Activated T-helper 9 cell treated with anti-CD3 and anti-CD28 coated beads, Interleukin-2, amount 50 U/mL, for 16 hours (primary cell): ENCODE data around the gene SS18L1.
"Not testable (repeated sequence)": the region's sequence is repeated elsewhere in the genome, so short reads cannot be mapped to it uniquely, and the experiment has no call there.

Experiments used
- DNase-seq: peaks from one replicate; pipeline ENCODE4 v3.0.0-alpha.2; 2020; ENCODE audit warnings: low read depth

The SS18L1 gene, protein sequence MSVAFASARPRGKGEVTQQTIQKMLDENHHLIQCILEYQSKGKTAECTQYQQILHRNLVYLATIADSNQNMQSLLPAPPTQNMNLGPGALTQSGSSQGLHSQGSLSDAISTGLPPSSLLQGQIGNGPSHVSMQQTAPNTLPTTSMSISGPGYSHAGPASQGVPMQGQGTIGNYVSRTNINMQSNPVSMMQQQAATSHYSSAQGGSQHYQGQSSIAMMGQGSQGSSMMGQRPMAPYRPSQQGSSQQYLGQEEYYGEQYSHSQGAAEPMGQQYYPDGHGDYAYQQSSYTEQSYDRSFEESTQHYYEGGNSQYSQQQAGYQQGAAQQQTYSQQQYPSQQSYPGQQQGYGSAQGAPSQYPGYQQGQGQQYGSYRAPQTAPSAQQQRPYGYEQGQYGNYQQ

DNA sequence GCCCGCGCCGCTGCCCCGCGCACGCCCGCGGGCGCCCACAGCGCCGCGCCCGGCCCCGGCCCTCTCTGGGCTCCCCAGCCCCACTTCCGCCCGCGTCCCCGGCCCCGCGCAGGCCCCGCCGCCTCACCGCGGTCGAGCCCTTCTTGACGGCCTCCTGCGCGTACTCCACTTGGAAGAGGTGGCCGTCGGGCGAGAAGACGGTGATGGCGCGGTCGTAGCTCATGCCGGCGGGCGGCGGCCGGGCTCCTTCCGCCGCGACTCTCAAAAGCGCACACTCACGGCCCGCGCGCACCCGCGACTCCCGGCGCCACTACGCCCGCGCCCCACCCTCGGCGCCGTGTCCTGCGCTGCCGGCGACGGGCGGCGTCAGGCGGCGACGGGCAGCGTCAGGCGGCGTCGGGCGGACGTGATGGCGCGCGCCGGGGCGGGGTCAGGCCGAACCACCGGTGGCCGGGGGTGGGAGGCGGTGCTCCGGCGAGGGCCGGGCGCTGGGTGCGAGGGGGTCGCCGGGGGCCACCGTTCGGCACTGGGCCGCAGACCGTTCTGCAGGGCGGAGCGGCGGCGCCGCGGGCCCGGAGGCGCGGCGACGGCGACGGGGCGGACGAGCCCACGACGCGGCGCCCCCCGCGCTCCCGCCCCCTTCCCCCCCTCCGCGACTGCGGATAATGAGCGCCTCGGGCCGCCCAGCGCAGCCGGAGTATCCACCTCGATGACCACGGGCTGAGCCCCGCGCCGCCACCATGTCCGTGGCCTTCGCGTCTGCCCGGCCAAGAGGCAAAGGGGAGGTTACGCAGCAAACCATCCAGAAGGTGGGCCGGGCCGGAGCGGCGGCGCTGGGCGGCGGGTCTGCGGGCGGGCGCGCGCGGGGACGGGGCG lies at the start of gene SS18L1, which contains the start of gene PSMA7:
Gene SS18L1, plus strand, starts transcription at position 689 of the 876 bp plus-strand sequence. Its CDS starts 52 bp downstream, at position 741.
Gene PSMA7, minus strand, starts transcription at position 314 of the 876 bp plus-strand sequence. Its CDS starts 91 bp downstream, at position 223.
- DNase-seq: peak; percentile 81

DNA sequence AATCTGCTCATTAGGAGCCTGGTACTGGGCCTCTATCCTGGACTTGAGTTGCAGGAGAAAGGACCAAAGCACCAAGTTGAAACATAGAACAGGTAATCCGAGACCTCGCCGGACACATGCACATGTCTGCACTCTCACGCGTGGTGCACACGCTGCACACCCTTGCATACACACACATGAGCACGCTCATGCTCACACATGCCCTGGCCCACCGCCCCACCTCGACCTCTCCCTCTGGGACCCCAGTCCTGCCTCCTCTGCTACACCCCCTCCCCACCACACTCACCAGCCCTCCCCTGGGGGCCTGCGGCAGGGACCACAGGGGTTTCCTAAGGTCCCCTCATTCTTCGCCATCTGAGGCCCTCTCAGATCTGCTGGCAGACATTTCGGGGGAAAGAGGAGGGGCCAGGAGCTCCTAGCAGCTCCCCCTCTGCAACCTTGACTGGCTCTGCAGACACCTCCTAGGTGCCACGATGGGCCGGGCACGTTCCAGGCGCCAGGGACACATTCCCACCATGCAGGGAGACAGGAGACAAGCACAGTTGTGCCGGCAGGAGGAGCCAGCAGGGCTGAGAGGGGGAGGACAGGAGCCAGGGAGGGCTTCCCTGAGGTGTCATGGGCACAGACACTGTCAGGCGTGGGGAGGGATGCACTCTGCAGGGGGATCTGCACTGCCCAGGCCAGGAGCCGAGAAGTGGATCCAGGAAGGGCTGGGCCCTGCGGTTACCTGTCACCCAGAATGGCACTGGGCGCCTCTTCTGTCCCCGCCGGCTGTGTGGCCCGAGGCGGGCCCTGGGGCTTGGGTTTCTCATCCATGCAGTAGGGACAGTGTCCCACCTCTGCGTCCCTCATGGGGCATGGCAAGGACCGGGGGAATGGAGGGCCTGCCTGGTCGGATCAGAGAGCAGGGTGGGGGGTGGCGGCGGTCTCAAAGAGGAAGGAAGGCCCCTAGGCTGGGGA lies 46.9 kb upstream of the SS18L1 start:
- no peak for DNase-seq

DNA sequence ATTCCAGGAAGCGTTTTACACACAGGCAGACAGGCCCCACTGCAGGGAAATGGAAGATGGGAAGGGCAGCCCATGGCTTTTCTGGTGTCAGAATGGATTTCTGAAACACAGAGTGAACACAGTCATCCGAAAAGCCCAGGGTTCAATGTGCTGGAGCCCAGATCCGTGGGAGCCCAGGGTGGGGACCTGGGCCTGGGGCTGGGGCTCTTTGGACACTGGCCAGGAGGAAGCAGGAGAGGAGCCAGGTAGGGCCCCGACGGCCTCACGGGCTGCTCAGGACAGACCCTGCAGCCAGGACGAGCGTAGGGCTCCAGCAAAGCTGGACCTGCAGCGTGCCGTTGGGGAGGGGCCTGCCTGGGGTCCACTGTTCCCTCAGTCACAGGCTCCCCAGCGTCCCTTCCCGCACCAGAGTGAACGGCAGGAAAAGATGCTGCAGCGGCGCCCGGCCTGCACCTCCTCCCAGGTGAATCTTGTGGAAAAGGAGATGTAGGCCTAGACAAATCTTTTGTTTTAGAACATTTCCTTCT lies 45.6 kb upstream of the SS18L1 start:
- no peak for DNase-seq

DNA sequence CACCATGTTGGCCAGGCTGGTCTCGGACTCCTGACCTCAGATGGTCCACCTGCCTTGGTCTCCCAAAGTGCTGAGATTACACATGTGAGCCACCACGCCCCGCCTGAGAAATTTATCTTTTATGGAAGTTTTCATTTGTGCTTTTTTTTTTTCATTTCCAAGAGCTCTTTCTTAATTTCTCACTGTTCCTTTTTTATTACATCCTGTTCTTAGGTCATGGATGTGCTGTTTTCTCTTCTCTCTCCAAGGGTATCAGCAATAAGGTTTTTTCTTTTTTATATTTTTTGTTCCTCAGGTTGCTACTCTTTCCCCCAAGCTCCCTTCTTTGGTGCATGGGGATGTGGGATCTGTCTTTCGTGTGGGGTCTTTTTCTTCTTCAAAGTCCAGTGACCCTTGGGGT lies 42.5 kb upstream of the SS18L1 start:
- DNase-seq: no peak

DNA sequence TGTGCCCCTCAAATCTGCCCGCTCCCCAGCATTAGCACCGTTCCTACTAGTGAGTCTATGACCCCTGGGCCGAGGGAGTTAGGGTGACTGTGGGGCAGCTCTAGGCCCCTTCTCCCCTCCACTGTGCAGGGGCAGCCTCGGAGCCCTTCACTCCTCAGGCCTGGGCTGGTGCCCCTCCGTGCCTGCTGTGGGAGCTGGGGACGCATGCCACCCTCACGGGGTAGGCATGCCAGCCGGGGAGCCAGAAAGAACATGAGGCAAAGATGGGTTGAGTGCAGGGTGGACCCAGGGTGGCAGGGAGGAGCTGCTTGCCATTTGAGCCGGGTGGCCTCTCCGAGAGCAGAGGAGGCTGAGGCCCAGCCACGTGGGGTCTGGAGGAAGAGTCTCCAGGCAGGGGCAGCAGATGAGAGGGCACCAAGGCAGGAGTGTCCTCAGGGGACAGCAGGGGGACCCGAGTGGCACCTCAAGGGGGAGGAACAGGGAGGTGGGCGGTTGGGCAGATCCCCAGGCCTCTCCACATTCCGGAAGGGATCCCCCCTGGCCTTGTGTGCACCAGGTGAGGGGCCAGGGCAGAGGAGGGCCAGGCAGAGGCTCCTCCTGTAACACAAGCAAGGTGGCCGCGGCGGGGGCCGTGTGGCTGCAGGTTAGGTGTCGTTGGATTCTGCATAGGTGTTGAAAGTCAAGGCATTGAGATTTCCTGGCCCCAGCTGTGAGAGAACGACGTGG lies 39.9 kb upstream of the SS18L1 start:
- DNase-seq: no peak

DNA sequence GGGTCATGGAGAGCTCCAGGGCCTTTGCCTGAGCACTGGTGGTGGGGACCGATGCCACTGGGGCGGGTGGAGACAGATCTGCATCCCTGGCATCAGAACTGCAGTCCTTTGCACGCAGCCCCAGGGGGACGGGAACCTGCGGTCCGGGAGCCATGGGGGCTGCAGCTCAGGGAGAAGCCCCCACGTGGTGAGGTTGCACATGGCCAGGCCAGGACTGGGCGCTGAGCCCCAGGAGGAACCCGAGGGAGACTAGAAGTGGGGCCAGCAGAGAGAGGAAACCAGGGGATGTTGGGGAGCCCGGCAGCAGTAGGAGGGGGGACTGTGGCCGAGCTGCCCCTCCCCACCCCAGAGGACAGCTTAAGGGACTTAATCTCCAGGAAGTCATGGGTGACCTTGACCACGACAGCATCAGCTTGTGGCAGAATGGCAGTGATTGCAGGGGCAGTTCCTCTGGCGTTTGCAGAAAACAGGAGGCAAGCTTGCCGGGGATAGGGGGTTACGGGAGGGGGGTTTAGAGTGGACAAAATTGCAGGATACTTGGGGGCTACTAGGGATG lies 39.3 kb upstream of the SS18L1 start:
- DNase-seq: no peak

DNA sequence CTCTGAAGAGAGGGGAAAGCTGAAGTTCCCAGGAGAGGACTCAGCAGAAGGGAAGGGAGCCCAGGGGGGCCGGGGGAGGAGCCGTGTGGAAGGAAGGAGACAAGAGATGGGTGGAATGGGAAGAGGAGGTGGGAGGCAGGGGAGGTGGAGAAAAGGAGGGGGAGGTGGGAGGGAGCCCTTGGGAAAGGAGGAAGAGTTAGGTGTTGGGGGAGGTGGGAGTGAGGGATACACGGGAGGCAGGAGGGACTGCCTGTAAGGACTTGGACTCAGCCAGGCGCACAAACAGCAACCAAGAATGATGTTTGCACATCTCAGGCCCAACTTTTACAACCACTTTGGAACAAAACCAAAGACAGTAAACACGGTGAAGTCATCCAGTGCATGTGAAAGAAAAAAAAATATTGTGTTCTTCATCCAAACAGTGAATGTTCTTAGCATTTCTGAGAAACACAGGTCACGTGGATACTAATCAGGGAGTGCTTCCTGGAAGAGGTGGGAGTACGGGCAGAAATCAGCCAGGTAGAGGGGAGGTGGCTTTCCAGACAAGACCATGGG lies 38.7 kb upstream of the SS18L1 start:
- DNase-seq: no peak

DNA sequence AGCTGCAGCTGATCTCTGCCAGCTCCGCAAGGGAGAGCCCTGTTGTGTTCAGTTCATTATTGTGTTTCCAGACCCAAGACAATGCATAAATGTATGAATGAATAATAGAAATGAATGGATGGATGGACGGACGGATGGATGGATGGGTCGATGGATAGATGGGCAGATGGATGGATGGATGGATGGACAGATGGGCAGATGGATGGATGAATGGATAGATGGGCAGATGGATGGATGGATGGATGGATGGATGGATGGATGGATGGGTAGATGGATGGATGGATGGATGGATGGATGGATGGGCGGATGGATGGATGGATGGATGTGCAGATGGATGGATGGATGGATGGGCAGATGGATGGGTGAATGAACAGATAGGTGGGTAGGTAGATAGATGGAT lies 38.0 kb upstream of the SS18L1 start:
- DNase-seq: no peak

DNA sequence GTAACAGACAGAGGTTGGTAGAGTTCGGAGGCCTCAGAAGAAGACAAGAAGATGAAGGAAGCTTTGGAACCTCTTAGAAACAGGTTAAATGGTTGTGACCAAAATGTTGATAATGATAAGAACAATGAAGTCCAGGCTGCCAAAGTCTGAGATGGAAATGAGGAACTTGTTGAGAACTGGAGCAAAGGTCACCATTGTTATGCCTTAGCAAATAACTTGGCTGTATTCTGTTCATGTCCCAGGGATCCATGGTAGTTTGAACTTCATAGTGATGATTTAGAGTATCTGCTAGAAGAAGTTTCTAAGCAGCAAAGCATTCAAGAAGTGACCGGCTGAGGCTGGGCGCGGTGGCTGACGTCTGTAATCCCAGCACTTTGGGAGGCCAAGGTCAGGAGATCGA lies 32.4 kb upstream of the SS18L1 start:
- no peak for DNase-seq

DNA sequence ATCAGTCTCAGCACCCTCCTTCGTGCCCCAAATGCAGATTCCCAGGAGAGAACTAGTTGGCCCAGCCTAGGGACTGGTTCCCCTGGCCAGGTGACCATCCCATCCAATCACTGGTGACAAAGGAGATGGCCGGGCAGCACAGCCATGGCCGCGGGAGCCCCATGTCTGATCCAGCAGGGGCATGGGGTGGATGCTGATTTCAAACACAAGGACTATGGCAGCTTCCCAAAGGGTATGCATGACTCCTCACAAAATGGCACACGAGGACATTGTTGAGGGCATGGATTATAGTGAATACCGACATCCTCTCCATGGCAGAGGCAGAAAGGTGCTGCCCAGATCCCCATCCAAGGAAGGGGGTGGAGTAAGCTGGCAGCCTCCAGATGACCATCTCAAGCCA lies 31.2 kb upstream of the SS18L1 start:
- DNase-seq: no peak

DNA sequence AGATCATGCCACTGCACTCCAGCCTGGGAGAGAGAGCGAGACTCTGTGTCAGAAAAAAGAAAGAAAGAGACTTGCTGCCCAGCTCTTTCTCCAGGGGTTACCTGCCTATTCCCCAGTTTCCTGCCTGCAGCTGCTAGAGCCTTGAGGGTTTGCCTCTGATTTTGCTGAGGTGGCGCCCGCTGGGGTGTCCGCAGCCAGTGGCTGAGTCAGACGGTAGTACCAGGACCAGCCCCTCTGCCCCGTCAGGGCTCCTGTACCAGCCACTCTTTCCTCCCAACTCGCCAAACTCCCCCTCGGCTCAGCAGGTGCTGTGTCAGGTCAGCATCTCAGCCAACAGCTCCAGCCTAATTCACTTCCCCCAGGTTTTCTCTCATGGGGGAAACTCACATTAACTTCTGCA lies 28.7 kb upstream of the SS18L1 start:
- no peak for DNase-seq

DNA sequence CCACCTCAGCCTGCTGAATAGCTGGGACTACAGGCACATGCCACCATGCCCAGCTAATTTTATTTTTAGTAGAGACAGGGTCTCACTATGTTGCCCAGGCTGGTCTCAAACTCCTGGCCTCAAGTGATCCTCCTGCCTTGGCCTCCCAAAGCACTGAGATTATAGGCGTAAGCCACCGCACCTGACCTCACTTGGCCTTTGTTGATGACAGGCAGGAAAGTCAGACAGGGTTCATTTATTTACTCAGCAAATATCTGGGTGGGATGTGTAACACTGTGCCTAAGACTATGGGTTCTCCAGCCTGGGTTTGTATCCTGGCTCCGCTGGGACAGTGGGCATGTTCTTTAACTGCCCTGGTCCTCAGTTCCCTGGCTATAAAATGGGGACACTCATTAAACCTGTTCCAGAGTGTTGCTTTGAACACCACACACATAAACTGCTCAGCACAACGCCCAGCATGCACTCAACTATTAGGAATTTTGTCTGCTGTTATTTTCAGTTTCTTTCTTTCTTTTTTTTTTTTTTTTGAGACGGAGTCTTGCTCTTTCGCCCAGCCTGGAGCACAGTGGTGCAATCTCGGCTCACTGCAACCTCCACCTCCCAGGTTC lies 27.7 kb upstream of the SS18L1 start:
- not testable (repeated sequence) for DNase-seq

DNA sequence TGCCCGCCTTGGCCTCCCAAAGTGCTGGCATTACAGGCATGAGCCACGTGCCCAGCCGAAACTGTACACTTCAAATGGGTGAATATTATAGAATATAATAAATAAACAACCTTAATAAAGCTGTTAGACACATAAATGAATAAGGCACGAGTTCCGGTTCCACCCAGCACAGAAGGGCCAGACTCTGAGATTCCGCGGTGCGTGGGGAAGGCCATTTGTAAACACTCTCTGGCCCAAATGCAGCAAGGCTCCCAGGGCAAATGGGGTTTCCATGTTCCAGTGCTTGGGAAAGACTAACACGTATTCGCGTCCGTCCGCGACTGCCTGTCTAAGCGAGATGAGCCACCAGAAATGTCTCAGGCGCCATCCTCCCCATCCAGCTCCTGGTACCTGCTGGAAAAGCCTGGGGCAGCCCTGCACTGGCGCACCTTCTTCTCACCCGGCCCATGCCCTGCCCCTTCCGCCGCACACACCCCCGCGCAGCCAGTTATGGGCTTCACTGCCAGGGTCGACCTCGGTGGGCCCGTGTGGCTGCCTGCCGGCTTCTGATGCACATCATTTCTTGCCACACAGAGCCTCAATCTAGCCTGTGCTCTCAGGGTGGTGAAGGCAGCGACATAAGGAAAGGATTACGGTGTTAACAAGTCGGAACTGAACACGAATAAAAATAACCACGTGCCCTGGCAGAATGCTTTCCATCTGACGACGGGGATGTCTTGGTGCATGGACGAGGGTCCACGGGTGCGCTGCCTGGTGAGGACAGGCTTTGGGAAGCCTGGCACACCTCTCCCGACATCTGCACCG lies 26.8 kb upstream of the SS18L1 start:
- DNase-seq: no peak

DNA sequence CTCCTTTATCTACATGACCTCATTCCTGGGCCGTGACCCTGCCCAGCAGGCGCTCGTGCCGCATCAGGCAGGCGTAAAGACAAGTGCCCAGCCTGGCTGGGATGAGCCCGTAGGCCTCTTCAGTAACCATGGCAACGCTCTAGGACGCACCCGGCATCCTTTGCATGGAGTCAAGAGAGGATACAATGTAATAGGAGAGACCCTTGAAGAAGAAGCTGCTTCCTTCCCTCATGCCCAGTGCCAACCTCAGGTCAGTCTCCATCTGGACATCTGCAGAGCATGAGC lies 26.3 kb upstream of the SS18L1 start:
- no peak for DNase-seq

DNA sequence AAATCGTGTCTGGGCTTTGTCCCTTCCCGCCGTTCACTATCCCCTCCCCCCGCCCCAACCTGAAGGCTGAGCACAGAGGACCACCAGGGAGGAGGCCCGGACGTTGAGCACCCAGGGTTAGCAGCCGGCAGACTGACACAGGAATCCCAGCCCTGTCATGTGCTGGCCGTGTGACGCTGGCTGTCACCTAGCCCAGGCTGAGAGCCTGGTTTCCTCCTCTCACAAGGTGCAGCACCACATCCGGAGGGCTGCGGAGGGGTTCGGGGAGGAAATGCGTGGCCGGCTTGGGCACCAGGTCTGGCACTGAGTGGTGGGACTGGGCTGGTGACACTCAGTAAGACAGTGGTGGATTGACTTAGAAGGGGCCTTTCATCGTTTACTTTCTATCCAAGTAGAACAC lies 25.9 kb upstream of the SS18L1 start:
- peak; percentile 42 for DNase-seq

DNA sequence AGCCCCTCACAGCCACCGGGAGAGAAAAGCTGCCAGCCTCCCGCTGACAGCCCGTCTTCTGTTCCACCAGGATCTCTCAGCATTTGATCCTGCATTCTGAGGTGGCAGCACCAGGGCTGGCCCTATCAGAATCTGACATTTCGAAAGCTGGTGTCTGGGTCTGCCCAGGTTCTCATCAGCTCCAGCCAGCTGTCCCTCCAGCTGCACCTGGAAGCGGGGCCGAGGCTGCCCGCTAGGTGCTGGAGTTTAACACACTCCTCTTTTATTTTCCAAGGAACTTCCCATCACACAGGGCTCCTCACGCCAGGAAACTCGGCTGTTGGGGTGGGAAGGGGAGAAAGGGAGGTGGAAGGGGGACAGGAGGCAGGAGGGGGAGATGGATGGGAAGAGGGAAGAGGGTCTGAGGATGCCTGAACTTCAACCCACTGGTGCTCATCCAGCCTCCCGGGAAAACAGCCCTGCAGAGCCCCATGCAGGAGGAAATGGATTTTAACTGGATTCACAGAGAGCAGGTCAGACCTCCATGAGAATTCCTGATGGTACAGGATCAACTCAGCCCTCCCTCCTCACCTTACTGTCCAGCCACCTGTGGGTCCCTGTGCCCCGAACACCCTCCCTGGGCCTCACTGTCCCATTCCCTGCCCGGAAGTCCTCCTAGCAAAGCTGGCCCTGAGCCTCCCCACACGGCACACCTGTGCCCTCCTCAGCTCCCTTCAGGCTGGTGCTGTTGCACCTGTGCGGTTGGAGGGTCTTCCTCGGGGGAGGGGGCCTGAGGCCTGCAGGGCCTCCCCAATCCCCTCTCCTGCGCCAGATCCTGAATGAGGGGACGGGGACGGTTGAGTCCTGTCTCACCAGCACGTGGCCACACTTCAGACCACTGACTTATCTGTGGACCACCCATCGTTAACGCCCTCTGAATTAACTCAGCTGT lies 25.2 kb upstream of the SS18L1 start:
- DNase-seq: no peak

DNA sequence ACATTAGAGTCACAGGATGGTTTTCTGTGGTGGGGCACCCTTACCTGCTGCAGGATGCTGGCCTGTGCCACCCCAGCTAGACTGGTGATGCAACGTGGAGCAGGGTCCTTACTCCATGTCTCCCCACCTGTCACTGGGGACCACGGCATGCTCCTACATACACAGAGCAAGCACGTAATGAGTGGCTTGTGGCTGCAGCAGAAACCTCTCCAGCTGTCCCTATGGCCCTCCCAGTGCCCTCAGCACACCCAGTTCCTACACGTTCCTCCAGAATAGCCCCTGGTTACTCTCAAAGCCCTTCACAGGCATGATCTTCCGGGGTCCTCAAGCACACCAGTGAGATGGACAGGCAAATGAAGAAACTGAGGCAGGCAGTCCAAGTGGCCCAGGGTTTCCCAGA lies 24.5 kb upstream of the SS18L1 start:
- DNase-seq: no peak
